ENCODE results near the gene SLC25A26.
"Not testable (repeated sequence)": the region's sequence is repeated elsewhere in the genome, so short reads cannot be mapped to it uniquely, and the experiment has no call there.

GRCh38 chr3:66421893-66422292 lies 201.1 kb downstream of the SLC25A26 start:
- TF ChIP-seq, protein P1, sequence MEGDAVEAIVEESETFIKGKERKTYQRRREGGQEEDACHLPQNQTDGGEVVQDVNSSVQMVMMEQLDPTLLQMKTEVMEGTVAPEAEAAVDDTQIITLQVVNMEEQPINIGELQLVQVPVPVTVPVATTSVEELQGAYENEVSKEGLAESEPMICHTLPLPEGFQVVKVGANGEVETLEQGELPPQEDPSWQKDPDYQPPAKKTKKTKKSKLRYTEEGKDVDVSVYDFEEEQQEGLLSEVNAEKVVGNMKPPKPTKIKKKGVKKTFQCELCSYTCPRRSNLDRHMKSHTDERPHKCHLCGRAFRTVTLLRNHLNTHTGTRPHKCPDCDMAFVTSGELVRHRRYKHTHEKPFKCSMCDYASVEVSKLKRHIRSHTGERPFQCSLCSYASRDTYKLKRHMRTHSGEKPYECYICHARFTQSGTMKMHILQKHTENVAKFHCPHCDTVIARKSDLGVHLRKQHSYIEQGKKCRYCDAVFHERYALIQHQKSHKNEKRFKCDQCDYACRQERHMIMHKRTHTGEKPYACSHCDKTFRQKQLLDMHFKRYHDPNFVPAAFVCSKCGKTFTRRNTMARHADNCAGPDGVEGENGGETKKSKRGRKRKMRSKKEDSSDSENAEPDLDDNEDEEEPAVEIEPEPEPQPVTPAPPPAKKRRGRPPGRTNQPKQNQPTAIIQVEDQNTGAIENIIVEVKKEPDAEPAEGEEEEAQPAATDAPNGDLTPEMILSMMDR (optimal IDR thresholded peaks at IDR 0.05 in 1 of 3, IDR thresholded peaks at IDR 0.05 in 1 of 3, conservative IDR thresholded peaks at IDR 0.05 in 1 of 3; ENCODE audit: extremely low read depth in 1 of 3, insufficient read depth in 2 of 3, low read length in 3 of 3): not testable (repeated sequence)
- not testable (repeated sequence) for TF ChIP-seq EZH2 (IDR thresholded peaks at IDR 0.05; ENCODE audit: low read length)
